GM18861 (cell line): Measurements from ENCODE around the gene LTBR.
"Not testable (repeated sequence)": the region's sequence is repeated elsewhere in the genome, so short reads cannot be mapped to it uniquely, and the experiment has no call there.

ENCODE experiments used
- ATAC-seq: cut with Tn5 transposase; IDR thresholded peaks from one replicate; pipeline ENCODE4 v1.9.1; 2021; ENCODE audit not compliant: unreplicated experiment

LTBR gene

GRCh38 chr12:6383572-6384498 lies at the start of gene LTBR:
Gene LTBR, plus strand, starts transcription at chr12:6384162. Its CDS starts 197 bp downstream, at chr12:6384359.
- ATAC-seq, result no peak

- no peak for ATAC-seq
These were observed 49.6 kb upstream of the LTBR start for GRCh38 chr12:6334359-6334758.

- no peak for ATAC-seq
These were observed 49.0 kb upstream of the LTBR start for GRCh38 chr12:6334940-6335450.

- ATAC-seq, result peak; percentile 51
These were observed 48.4 kb upstream of the LTBR start for GRCh38 chr12:6335451-6336078.

- ATAC-seq, result no peak
These were observed 47.7 kb upstream of the LTBR start for GRCh38 chr12:6336079-6336888.

- peak; percentile 29 for ATAC-seq
These were observed 46.8 kb upstream of the LTBR start for GRCh38 chr12:6336889-6337853.

GRCh38 chr12:6337958-6338433 lies 46.0 kb upstream of the LTBR start:
- ATAC-seq, result no peak

- not testable (repeated sequence) for ATAC-seq
These were observed 45.4 kb upstream of the LTBR start for GRCh38 chr12:6338536-6338935.

GRCh38 chr12:6338955-6339354 lies 45.0 kb upstream of the LTBR start:
- ATAC-seq, result no peak

- ATAC-seq, result no peak
These were observed 43.8 kb upstream of the LTBR start for GRCh38 chr12:6340032-6340638.

GRCh38 chr12:6340745-6341416 lies 43.1 kb upstream of the LTBR start:
- no peak for ATAC-seq

GRCh38 chr12:6341417-6342139 lies 42.4 kb upstream of the LTBR start, which contains the start of gene TNFRSF1A:
Gene TNFRSF1A, minus strand, starts transcription at chr12:6342076. Its CDS starts 262 bp downstream, at chr12:6341814.
- no peak for ATAC-seq

- no peak for ATAC-seq
These were observed 41.6 kb upstream of the LTBR start for GRCh38 chr12:6342140-6342889.

GRCh38 chr12:6343518-6343917 lies 40.4 kb upstream of the LTBR start:
- ATAC-seq, result no peak

- ATAC-seq, result not testable (repeated sequence)
These were observed 39.8 kb upstream of the LTBR start for GRCh38 chr12:6344101-6344660.

GRCh38 chr12:6345319-6346091 lies 38.5 kb upstream of the LTBR start:
- ATAC-seq, result no peak
